ENCODE results near the gene GRID1. TPM values are rescaled to one million over a fixed set of nuclear protein-coding genes. Genes with fewer than 3 reads are reported as not detected.
A peak's percentile ranks its signal among the peaks of the same experiment; 100 is the strongest.

The GRID1 gene
- total and polyA plus RNA-seq, 10 of the 15 experiments (the other 5 are each of a cell fraction or from before 2014, with no cell fraction given), result 0.04 to 0.62 (median 0.08) TPM; not detected in 5

DNA sequence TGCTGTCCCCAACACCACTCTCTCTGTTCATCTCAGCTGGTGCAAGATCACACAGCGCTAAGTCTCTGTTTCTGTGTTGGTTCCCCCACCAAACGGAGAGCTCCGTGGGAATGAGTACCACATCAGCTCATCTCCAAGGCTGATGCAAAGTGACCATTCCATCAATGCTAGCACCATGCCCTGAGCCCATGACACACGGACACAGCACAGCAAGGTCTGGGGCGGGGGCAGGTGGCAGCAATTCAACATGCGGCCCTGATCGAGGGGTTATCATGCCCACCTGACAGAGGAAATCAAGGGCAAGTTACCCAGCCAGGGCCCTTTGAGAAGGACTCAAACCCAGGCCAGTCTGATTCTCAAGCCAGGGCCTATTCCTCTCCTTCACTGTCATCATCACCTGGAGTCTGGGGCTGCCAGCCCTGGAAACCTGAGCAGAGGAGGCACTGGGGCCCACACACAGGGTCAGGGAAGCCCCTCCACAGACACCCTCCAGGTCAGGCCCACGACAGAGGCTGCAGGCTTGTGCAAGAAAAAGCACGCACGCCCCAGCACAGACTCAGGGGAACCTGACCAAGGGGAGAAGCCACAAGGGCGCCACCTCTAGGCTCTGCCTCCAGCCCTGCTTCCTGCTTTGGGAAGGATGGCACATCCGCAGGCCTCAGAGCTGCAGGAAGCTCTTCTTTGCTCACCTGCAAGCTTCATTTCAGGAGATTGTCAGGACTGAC lies 74.8 kb downstream of the GRID1 start:
- ChIA-PET SMC1A (ENCODE audit: uncharacterized antibody, unreplicated experiment) (no interaction called here), CTCF (interaction anchor here (0.6 to 1.0 kb wide), 2 partner anchors 57 to 415 kb away, joined by 3 to 4 read pairs; no protein-coding TSS in a partner anchor), POLR2A (no interaction called here), RAD21 (ENCODE audit: unreplicated experiment) (no interaction called here)
- Histone ChIP-seq H4K20me1 (ENCODE audit: control insufficient read depth, insufficient read depth) (no peaks in the 10 kb centered on the region), H3K27ac (ENCODE audit: control insufficient read depth, insufficient read depth) (no peak overlapping the region), H3K9me3 (replicated peaks; ENCODE audit: control insufficient read depth, insufficient read depth, low read length) (no peaks in the 10 kb centered on the region), H3K4me3 (no peak overlapping the region), H3K79me2 (ENCODE audit: control insufficient read depth, insufficient read depth, low read length) (no peaks in the 10 kb centered on the region), H2AFZ (ENCODE audit: control insufficient read depth, low read depth, low read length) (no peak overlapping the region), H3K36me3 (ENCODE audit: control insufficient read depth in 2 of 2, insufficient read depth in 2 of 2, low read length in 1 of 2) (no peaks in the 10 kb centered on the region), H3K4me1 (ENCODE audit: control insufficient read depth, insufficient read depth, low read length) (no peaks in the 10 kb centered on the region), H3K9ac (ENCODE audit: control insufficient read depth, insufficient read depth, low read length) (no peak overlapping the region), H3K4me2 (ENCODE audit: control insufficient read depth, insufficient read depth) (no peak overlapping the region), H3K27me3 (replicated peaks in 1 of 2; ENCODE audit: control insufficient read depth in 2 of 2, insufficient read depth in 2 of 2, low read length in 1 of 2) (no peaks in the 10 kb centered on the region; a peak in 1 of 4 replicates)
- in situ Hi-C loops (cut with MboI) (no loop called here), intact Hi-C loops (cut with micrococcal nuclease; ENCODE audit: unreplicated experiment) (no loop called here)
- no TSS peak for BruUV-seq (replicated peaks)
- FAIRE-seq, result no peak
- 20% methylated on average over 12 of the region's 12 CpGs for WGBS (ENCODE audit: insufficient coverage, insufficient replicate concordance, low lambda C conversion rate, missing lambda C conversion rate)
- ATAC-seq, result peak; percentile 17; the same call in 1 of the 3 replicates
- no peak for TF ChIP-seq SMAD5 (IDR thresholded peaks at IDR 0.05; ENCODE audit: low read depth)
- no peak for TF ChIP-seq CREM (IDR thresholded peaks at IDR 0.05; ENCODE audit: low read depth)
- TF ChIP-seq RAD51 (IDR thresholded peaks at IDR 0.05), result no peak
- TF ChIP-seq POLR2AphosphoS2 (IDR thresholded peaks at IDR 0.05; ENCODE audit: low read depth, low read length), result no peak
- no peak for TF ChIP-seq CHD1 (IDR thresholded peaks at IDR 0.05; ENCODE audit: low read depth, low read length)
- TF ChIP-seq RELA (IDR thresholded peaks at IDR 0.05; ENCODE audit: borderline replicate concordance, partially characterized antibody), result no peak
- TF ChIP-seq, protein P1, sequence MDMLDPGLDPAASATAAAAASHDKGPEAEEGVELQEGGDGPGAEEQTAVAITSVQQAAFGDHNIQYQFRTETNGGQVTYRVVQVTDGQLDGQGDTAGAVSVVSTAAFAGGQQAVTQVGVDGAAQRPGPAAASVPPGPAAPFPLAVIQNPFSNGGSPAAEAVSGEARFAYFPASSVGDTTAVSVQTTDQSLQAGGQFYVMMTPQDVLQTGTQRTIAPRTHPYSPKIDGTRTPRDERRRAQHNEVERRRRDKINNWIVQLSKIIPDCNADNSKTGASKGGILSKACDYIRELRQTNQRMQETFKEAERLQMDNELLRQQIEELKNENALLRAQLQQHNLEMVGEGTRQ (IDR thresholded peaks at IDR 0.05; ENCODE audit: borderline replicate concordance, low read depth, low read length), result no peak
- no peak for DNase-seq (ENCODE audit: low read depth, low spot score)
